BLaER1 (cell line): ENCODE data around the gene CLDN4.
A peak's percentile ranks its signal among the peaks of the same experiment; 100 is the strongest.
"Not testable (repeated sequence)": the region's sequence is repeated elsewhere in the genome, so short reads cannot be mapped to it uniquely, and the experiment has no call there.

Experiments used
- H3K27ac ChIP-seq: shearing (Covaris generic); formaldehyde crosslinking; 2 replicates; pipeline ENCODE4 v1.8.1; 2022
- H3K27me3 ChIP-seq: shearing (Covaris generic); formaldehyde crosslinking; 2 replicates; pipeline ENCODE4 v1.8.1; 2022
- H3K36me3 ChIP-seq: shearing (Covaris generic); formaldehyde crosslinking; 2 replicates; pipeline ENCODE4 v1.8.1; 2022
- H3K4me1 ChIP-seq: shearing (Covaris generic); formaldehyde crosslinking; 2 replicates; pipeline ENCODE4 v1.8.1; 2022
- H3K4me2 ChIP-seq: shearing (Covaris generic); formaldehyde crosslinking; 2 replicates; pipeline ENCODE4 v1.8.1; 2022
- H3K4me3 ChIP-seq: shearing (Covaris generic); formaldehyde crosslinking; 2 replicates; pipeline ENCODE4 v1.8.1; 2022
- H3K9ac ChIP-seq: shearing (Covaris generic); formaldehyde crosslinking; 2 replicates; pipeline ENCODE4 v1.8.1; 2022
- H3K9me3 ChIP-seq: shearing (Covaris generic); formaldehyde crosslinking; 2 replicates; pipeline ENCODE4 v1.8.1; 2022
- H4K20me1 ChIP-seq: shearing (Covaris generic); formaldehyde crosslinking; 2 replicates; pipeline ENCODE4 v1.8.1; 2022
- Cebpa-rat ChIP-seq: shearing (Covaris generic); IDR thresholded peaks from 2 replicates; pipeline ENCODE4 v1.8.1; 2022

CLDN4 gene, protein sequence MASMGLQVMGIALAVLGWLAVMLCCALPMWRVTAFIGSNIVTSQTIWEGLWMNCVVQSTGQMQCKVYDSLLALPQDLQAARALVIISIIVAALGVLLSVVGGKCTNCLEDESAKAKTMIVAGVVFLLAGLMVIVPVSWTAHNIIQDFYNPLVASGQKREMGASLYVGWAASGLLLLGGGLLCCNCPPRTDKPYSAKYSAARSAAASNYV

DNA sequence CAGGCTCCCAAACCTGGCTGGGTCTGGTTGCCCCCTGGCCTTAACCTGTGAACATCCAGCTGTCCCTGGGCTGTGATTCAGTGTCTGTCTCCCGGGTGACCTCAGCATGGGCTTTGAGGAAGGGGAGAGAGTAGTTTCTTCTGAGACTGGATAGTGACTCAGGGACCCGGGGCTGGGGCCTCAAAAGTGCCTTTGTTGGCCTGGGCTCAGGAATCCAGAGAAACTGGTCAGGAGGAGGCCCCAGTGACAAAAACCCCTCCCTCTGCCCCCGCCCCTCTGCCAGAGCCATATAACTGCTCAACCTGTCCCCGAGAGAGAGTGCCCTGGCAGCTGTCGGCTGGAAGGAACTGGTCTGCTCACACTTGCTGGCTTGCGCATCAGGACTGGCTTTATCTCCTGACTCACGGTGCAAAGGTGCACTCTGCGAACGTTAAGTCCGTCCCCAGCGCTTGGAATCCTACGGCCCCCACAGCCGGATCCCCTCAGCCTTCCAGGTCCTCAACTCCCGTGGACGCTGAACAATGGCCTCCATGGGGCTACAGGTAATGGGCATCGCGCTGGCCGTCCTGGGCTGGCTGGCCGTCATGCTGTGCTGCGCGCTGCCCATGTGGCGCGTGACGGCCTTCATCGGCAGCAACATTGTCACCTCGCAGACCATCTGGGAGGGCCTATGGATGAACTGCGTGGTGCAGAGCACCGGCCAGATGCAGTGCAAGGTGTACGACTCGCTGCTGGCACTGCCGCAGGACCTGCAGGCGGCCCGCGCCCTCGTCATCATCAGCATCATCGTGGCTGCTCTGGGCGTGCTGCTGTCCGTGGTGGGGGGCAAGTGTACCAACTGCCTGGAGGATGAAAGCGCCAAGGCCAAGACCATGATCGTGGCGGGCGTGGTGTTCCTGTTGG is at the start of gene CLDN4:
Gene CLDN4 (plus strand): TSS at position 316 of the 903 bp plus-strand sequence. CDS start 206 bp downstream, at position 522.
- Histone ChIP-seq H3K4me2 (peak within 1 kb of the TSS; percentile 86; the same call in 1 of the 2 replicates), H3K4me3 (no peak within 1 kb of the TSS)

DNA sequence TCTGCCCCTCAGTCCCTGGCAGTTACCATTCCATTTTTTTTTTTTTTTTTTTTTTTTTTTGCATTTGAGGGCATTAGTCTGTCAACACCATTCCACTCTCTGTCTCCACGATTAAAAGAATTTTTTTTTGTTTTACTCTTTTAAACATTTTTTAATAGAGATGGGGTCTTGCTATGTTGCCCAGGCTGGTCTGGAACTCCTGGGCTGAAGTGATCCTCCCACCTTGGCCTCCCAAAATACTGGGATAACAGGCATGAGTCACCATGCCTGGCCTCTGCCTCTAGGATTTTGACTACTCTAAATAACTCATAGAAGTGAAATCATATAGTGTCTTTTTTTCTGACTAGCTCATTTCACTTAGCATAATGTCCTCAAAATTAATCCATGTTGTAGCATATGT is 44.2 kb upstream of the CLDN4 start:
- TF ChIP-seq Cebpa-rat, result no peak
- no peaks in the 10 kb centered on the region for H3K4me1 ChIP-seq
- H3K27ac ChIP-seq, result no peak overlapping the region
- no peak overlapping the region for H3K4me2 ChIP-seq
- no peaks in the 10 kb centered on the region for H4K20me1 ChIP-seq
- peaks cover 57% of the 10 kb centered on the region for H3K9me3 ChIP-seq
- H3K4me3 ChIP-seq, result no peak overlapping the region
- no peaks in the 10 kb centered on the region for H3K36me3 ChIP-seq
- H3K27me3 ChIP-seq, result no peaks in the 10 kb centered on the region
- no peak overlapping the region for H3K9ac ChIP-seq

More for the DNA sequence above, at the start of gene CLDN4:
- TF ChIP-seq Cebpa-rat, result no peak
- H3K27ac ChIP-seq, result no peak within 1 kb of the TSS
- no peaks in the 10 kb centered on the region for H3K27me3 ChIP-seq
- no peak within 1 kb of the TSS; the same call in 1 of the 2 replicates for H3K9ac ChIP-seq
- no peaks in the 10 kb centered on the region for H4K20me1 ChIP-seq
- no peaks in the 10 kb centered on the region for H3K36me3 ChIP-seq
- H3K9me3 ChIP-seq, result peaks cover 5% of the 10 kb centered on the region; the same call in 1 of the 2 replicates
- peaks cover 52% of the 10 kb centered on the region for H3K4me1 ChIP-seq

DNA sequence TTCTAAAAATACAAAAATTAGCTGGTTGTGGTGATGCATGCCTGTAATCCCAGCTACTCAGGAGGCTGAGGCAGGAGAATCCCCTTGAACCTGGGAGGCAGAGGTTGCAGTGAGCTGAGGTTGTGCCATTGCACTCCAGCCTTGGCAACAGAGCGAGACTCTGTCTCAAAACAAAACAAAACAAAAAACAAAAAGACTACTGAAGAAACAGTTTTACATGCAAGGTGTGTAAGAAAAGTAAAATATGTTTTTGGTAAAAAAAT is 43.1 kb upstream of the CLDN4 start:
- H3K36me3 ChIP-seq, H3K4me3 ChIP-seq, H3K27me3 ChIP-seq, H3K27ac ChIP-seq, H4K20me1 ChIP-seq, H3K4me1 ChIP-seq, H3K4me2 ChIP-seq, H3K9ac ChIP-seq: not testable (repeated sequence)
- peaks cover 55% of the 10 kb centered on the region for H3K9me3 ChIP-seq

DNA sequence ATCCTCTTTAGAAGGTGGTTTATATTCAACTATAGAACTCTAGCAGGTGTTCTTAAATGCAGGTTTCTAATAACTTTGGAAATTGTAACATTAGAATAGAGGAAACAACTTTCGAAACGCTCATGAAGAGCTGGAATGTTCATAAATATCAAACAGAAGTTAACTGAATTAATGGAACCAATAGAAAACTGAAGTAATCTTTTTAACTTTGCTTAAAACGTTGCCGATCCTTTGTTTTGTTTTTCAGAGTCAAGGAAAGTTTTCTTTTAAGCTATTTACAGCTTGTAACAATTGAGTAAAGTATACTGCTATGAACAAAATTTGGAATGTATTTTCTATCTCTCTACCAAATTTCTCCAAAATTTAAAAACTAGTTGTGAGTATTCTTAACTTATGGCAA is 41.7 kb upstream of the CLDN4 start:
- Histone ChIP-seq H3K36me3 (no peaks in the 10 kb centered on the region), H3K9ac (no peak overlapping the region), H3K27me3 (no peaks in the 10 kb centered on the region), H3K27ac (no peak overlapping the region), H3K4me2 (no peak overlapping the region), H3K4me1 (peaks cover 8% of the 10 kb centered on the region), H4K20me1 (no peaks in the 10 kb centered on the region), H3K4me3 (no peak overlapping the region), H3K9me3 (peaks cover 57% of the 10 kb centered on the region)
- no peak for TF ChIP-seq Cebpa-rat

DNA sequence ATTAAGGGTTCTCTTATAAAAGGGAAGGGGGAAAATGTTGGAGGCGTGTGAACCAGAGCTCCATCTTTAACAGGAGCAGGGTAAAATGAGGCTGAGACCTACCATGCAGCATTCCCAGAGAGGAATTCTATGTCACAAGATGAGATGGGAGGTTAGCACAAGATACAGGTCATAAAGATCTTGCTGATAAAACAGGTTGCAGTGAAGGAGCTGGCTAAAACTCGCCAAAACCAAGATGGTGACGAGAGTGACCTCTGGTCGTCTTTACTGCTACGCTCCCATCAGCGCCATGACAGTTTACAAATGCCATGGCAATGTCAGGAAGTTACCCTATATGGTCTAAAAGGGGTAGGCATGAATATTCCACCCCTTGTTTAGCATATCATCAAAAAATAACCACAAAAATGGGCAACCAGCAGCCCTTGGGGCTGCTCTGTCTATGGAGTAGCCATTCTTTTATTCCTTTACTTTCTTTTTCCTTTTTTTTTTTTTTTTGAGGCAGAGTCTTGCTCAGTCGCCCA is 39.6 kb upstream of the CLDN4 start:
- H3K4me3 ChIP-seq, H3K9ac ChIP-seq, H3K4me2 ChIP-seq, H4K20me1 ChIP-seq, H3K36me3 ChIP-seq, H3K27ac ChIP-seq, H3K27me3 ChIP-seq: not testable (repeated sequence)
- H3K4me1 ChIP-seq, result peaks cover 14% of the 10 kb centered on the region
- H3K9me3 ChIP-seq, result peaks cover 66% of the 10 kb centered on the region

DNA sequence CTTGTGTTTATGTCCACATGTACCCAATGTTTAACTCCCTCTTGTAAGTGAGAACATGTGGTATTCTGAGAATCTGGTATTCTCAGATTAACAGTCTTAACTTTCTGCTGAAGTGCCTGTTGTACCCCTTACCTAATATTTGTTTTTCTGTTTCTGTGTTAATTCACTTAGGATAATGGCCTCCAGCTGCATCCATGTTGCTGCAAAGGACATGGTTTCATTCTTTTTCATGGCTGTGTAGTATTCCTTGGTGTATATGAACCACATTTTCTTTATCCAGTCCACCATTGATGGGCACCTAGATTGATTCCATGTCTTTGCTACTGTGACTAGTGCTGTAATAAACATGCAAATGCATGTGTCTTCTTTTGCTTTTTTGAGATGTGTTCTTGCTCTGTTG is 35.6 kb upstream of the CLDN4 start:
- H3K36me3 ChIP-seq, H3K27ac ChIP-seq, H3K27me3 ChIP-seq, H3K9ac ChIP-seq, H3K4me2 ChIP-seq, H4K20me1 ChIP-seq, H3K4me3 ChIP-seq: not testable (repeated sequence)
- H3K9me3 ChIP-seq, result peaks cover 33% of the 10 kb centered on the region
- H3K4me1 ChIP-seq, result peaks cover 18% of the 10 kb centered on the region

DNA sequence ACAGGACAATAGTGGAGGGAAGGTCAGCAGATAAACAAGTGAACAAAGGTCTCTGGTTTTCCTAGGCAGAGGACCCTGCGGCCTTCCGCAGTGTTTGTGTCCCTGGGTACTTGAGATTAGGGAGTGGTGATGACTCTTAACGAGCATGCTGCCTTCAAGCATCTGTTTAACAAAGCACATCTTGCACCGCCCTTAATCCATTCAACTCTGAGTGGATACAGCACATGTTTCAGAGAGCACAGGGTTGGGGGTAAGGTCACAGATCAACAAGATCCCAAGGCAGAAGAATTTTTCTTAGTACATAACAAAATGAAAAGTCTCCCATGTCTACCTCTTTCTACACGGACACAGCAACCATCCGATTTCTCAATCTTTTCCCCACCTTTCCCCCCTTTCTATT is 34.1 kb upstream of the CLDN4 start:
- peaks cover 18% of the 10 kb centered on the region for H3K4me1 ChIP-seq
- not testable (repeated sequence) for H3K36me3 ChIP-seq, H4K20me1 ChIP-seq, H3K4me3 ChIP-seq, H3K27ac ChIP-seq, H3K9ac ChIP-seq, H3K4me2 ChIP-seq, H3K27me3 ChIP-seq
- H3K9me3 ChIP-seq, result peaks cover 19% of the 10 kb centered on the region

DNA sequence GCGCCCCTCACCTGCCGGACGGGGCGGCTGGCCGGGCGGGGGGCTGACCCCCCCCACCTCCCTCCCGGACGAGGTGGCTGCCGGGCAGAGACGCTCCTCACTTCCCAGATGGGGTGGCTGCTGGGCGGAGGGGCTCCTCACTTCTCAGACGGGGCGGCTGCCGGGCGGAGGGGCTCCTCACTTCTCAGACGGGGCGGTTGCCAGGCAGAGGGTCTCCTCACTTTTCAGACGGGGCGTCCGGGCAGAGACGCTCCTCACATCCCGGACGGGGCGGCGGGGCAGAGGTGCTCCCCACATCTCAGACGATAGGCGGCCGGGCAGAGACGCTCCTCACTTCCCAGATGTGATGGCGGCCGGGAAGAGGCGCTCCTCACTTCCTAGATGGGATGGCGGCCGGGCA is 33.6 kb upstream of the CLDN4 start:
- not testable (repeated sequence) for H3K36me3 ChIP-seq, H3K9ac ChIP-seq, H3K27me3 ChIP-seq, H4K20me1 ChIP-seq, H3K4me3 ChIP-seq, H3K4me2 ChIP-seq, H3K27ac ChIP-seq
- Histone ChIP-seq H3K9me3 (peaks cover 15% of the 10 kb centered on the region), H3K4me1 (peaks cover 18% of the 10 kb centered on the region)

DNA sequence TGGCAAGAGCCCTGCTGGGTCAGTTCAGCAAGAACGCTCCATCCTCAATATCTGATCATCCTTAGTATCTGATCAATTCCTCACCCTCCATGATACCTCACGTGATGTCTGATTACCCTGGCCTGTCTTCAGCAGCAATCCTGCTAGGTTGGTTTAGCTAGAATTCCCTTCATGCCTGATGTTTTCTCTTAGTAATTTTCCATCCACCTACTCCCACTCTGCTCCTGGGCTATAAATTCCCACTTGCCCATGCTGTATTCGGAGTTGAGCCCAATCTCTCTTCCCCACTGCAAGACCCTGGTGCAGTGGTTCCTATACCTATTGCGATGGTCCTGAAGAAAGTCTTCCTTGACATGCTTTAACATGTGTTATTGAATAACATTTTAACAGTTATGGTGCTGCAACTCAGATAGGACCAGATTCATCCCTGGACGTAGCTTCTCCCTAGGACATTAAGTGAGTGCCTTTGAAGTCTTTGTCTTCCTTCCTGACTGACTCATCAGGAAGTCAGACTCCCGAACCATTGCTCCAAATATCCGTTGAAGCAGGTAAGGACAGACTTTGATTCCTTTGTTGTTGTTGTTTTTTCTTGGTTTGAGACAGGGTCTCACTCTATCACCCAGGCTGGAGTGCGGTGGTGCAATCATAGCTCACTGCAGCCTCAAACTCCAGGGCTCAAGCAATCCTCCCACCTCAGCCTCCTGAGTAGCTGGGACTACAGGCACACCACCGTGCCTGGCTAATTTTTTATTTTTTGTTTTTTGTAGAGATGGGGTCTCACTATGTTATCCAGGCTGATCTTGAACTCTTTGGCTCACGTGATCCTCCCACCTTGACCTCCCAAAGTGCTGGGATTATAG is 31.3 kb upstream of the CLDN4 start:
- Histone ChIP-seq H3K27ac (no peak overlapping the region), H3K4me3 (no peak overlapping the region), H3K4me2 (no peak overlapping the region), H3K4me1 (peaks cover 5% of the 10 kb centered on the region), H3K9me3 (peaks cover 9% of the 10 kb centered on the region), H3K27me3 (no peaks in the 10 kb centered on the region), H3K36me3 (no peaks in the 10 kb centered on the region), H3K9ac (no peak overlapping the region), H4K20me1 (no peaks in the 10 kb centered on the region)
- no peak for TF ChIP-seq Cebpa-rat

DNA sequence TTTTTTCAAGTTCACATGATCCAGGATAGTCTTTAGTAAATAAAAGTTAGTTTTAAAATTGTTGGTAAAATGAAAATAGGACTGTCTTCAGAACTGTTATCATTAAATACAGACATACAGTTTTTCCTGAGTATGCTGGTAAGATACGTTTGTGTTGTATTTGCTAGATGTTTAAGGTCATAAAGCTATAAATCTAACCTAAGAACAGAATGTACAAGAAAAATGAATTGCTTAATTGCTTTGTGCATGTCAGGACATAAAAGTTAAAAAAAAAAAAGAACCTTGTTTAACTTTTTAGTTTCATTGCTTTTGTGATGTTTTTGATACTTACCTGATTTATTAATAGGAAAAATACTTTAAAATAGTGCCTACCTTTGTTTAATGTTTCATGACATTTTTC is 29.2 kb upstream of the CLDN4 start:
- Histone ChIP-seq H3K4me1 (0 out of 2 replicates have a peak, but pooled peaks cover 4% of the 10 kb centered on the region), H4K20me1 (no peaks in the 10 kb centered on the region), H3K27ac (no peak overlapping the region), H3K9ac (no peak overlapping the region), H3K4me3 (no peak overlapping the region), H3K9me3 (no peaks in the 10 kb centered on the region), H3K36me3 (no peaks in the 10 kb centered on the region), H3K27me3 (no peaks in the 10 kb centered on the region), H3K4me2 (no peak overlapping the region)
- no peak for TF ChIP-seq Cebpa-rat
